ENCODE results near the gene EEF1AKMT3. TPM values are rescaled to one million over a fixed set of nuclear protein-coding genes. Genes with fewer than 3 reads are reported as not detected.
A peak's percentile ranks its signal among the peaks of the same experiment; 100 is the strongest.

EEF1AKMT3 gene
- total RNA-seq, 2 donors from 2014 or later = 3.7 to 5.8 TPM

- H3K27me3 ChIP-seq (ENCODE audit: control insufficient read depth, insufficient read depth, low read length, poor library complexity, severe bottlenecking) = peaks cover 83% of the 10 kb centered on the region
- TF ChIP-seq CTCF (conservative IDR thresholded peaks at IDR 0.05) = no peak
- H3K36me3 Mint-ChIP-seq (ENCODE audit: low read depth) = peaks cover 12% of the 10 kb centered on the region
- H3K27ac ChIP-seq (ENCODE audit: low read depth, low read length) = no peak overlapping the region
- H3K9me3 ChIP-seq (ENCODE audit: control insufficient read depth, low read length) = no peaks in the 10 kb centered on the region
- no peaks in the 10 kb centered on the region for H3K9me3 Mint-ChIP-seq
- no peak overlapping the region for H3K27ac Mint-ChIP-seq
- no peak overlapping the region for H3K9ac ChIP-seq (ENCODE audit: extremely low read depth, low read length, poor library complexity, severe bottlenecking)
- no peak for DNase-seq
- H3K4me1 ChIP-seq (ENCODE audit: control insufficient read depth, insufficient read depth, low read length) = peaks cover 4% of the 10 kb centered on the region
- no peak overlapping the region for H3K4me3 ChIP-seq (ENCODE audit: low read length)
- H3K27me3 Mint-ChIP-seq (ENCODE audit: insufficient read depth) = peaks cover 89% of the 10 kb centered on the region
- H3K4me1 Mint-ChIP-seq = peaks cover 10% of the 10 kb centered on the region
- no peak overlapping the region for H3K4me3 Mint-ChIP-seq
- peaks cover 7% of the 10 kb centered on the region for H3K36me3 ChIP-seq (ENCODE audit: control insufficient read depth, insufficient read depth, low read length)
- WGBS, 2 experiments (ENCODE audit: insufficient coverage in 1 of 2, insufficient read length in 1 of 2) = 83 to 88% methylated on average over 3 to 4 of the region's 4 CpGs
These were observed 10.9 kb upstream of the EEF1AKMT3 start for GRCh38 chr12:57761391-57761998.

- Histone ChIP-seq H3K4me3 (ENCODE audit: low read length) (no peak overlapping the region), H3K9me3 (ENCODE audit: control insufficient read depth, low read length) (no peaks in the 10 kb centered on the region), H3K27ac (ENCODE audit: low read depth, low read length) (no peak overlapping the region), H3K4me1 (ENCODE audit: control insufficient read depth, insufficient read depth, low read length) (peaks cover 6% of the 10 kb centered on the region), H3K27me3 (ENCODE audit: control insufficient read depth, insufficient read depth, low read length, poor library complexity, severe bottlenecking) (peaks cover 81% of the 10 kb centered on the region), H3K36me3 (ENCODE audit: control insufficient read depth, insufficient read depth, low read length) (peaks cover 6% of the 10 kb centered on the region), H3K9ac (ENCODE audit: extremely low read depth, low read length, poor library complexity, severe bottlenecking) (no peak overlapping the region)
- Mint-ChIP-seq H3K9me3 (no peaks in the 10 kb centered on the region), H3K4me1 (peaks cover 13% of the 10 kb centered on the region), H3K36me3 (ENCODE audit: low read depth) (peaks cover 8% of the 10 kb centered on the region), H3K27me3 (ENCODE audit: insufficient read depth) (peaks cover 90% of the 10 kb centered on the region), H3K27ac (no peak overlapping the region), H3K4me3 (no peak overlapping the region)
- no peak for TF ChIP-seq CTCF (conservative IDR thresholded peaks at IDR 0.05)
- WGBS, 2 experiments (ENCODE audit: insufficient coverage in 1 of 2, insufficient read length in 1 of 2) = 86 to 92% methylated on average over 2 of the region's 2 CpGs
- DNase-seq = no peak
These were observed 10.0 kb upstream of the EEF1AKMT3 start for GRCh38 chr12:57762463-57762862.

GRCh38 chr12:57763881-57764661 is 8.3 kb upstream of the EEF1AKMT3 start:
- peaks cover 13% of the 10 kb centered on the region for H3K4me1 Mint-ChIP-seq

More at GRCh38 chr12:57763881-57764661, 8.3 kb upstream of the EEF1AKMT3 start:
- Histone ChIP-seq H3K4me3 (ENCODE audit: low read length) (no peak overlapping the region), H3K27me3 (ENCODE audit: control insufficient read depth, insufficient read depth, low read length, poor library complexity, severe bottlenecking) (peaks cover 68% of the 10 kb centered on the region), H3K9ac (ENCODE audit: extremely low read depth, low read length, poor library complexity, severe bottlenecking) (no peak overlapping the region), H3K9me3 (ENCODE audit: control insufficient read depth, low read length) (no peaks in the 10 kb centered on the region), H3K4me1 (ENCODE audit: control insufficient read depth, insufficient read depth, low read length) (peaks cover 6% of the 10 kb centered on the region), H3K36me3 (ENCODE audit: control insufficient read depth, insufficient read depth, low read length) (peaks cover 11% of the 10 kb centered on the region), H3K27ac (ENCODE audit: low read depth, low read length) (no peak overlapping the region)
- no peak for TF ChIP-seq CTCF (conservative IDR thresholded peaks at IDR 0.05)
- Mint-ChIP-seq H3K9me3 (no peaks in the 10 kb centered on the region), H3K36me3 (ENCODE audit: low read depth) (peaks cover 11% of the 10 kb centered on the region), H3K27me3 (ENCODE audit: insufficient read depth) (peaks cover 76% of the 10 kb centered on the region), H3K4me3 (peak overlapping the region; percentile 49), H3K27ac (no peak overlapping the region)
- no peak for DNase-seq
- WGBS, 2 experiments (ENCODE audit: insufficient coverage in 1 of 2, insufficient read length in 1 of 2) = 83 to 85% methylated on average over 5 to 6 of the region's 6 CpGs

Data from endodermal cell (in vitro differentiated cells).